ENCODE results near the gene TST.

Gene TST

GRCh38 chr22:37053310-37054055 is 34.2 kb upstream of the TST start:
- no peak for DNase-seq (ENCODE audit: low read depth)

- DNase-seq (ENCODE audit: low read depth), result no peak
Measured at GRCh38 chr22:37052386-37053309, 33.4 kb upstream of the TST start.

DNA sequence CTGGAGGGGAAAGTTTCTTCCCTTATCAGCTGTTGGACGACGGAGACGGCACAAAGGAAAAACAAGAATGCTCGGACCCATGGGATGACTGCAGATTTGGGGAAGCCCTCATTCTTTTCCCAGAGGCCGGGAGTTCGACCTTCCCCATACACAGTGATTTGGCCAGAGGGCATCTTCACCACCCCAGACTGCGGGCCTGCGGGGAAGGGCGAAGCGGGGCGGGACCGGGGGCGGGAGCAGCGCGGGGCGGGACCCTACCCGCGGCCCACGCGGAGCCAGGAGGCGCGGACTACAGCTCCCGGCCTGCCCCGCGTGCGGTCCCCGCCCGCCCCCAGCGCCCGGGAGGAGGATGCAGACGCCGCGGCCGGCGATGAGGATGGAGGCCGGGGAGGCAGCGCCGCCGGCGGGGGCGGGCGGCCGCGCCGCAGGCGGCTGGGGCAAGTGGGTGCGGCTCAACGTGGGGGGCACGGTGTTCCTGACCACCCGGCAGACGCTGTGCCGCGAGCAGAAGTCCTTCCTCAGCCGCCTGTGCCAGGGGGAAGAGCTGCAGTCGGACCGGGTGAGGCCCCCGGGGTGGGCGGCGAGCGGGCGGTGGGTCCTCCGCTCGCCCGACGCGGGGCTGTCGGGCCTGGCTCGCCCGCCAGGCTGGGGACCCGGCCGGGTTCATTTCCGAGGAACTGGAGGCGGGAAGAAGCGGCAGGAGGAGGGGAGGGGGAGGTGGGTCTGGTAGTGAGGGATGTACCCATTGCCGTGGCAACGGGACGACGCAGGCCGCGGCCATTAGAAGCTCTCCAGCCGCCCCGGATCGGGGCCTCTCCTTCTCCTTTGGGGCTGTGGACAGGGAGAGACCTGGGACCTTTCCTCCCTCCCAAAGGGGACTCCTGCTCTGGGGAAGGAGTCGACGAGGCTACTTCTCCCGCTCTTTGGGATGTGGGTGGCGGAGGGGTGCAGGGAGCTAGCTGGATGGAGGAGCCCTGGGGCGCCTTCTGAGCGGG is 32.4 kb upstream of the TST start, which contains the start of gene KCTD17:
Gene KCTD17, plus strand, starts transcription at position 352 of the 995 bp plus-strand sequence. Its CDS starts 19 bp downstream, at position 371.
- DNase-seq (ENCODE audit: low read depth), result peak; percentile 50

DNA sequence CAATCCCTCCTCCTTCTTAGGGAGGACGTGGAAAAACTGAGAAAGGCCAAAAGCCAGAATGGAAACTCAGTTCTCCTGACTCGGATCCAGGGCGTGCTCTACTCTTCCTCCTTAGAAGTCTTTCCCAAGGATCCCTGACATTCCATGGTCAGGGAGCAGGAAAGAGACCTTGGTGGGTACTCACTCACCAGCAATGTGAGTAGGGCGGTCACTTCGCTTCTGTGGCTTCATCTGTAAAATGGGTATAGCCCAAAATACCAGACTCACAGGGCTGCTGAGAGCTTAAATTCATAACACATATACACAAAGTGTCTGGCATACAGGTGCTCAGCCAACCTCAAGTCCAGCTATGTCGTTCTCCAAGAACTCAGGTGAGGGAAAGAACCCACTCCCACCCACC is 31.7 kb upstream of the TST start:
- no peak for DNase-seq (ENCODE audit: low read depth)

GRCh38 chr22:37049224-37049623 is 30.0 kb upstream of the TST start:
- no peak for DNase-seq (ENCODE audit: low read depth)

DNA sequence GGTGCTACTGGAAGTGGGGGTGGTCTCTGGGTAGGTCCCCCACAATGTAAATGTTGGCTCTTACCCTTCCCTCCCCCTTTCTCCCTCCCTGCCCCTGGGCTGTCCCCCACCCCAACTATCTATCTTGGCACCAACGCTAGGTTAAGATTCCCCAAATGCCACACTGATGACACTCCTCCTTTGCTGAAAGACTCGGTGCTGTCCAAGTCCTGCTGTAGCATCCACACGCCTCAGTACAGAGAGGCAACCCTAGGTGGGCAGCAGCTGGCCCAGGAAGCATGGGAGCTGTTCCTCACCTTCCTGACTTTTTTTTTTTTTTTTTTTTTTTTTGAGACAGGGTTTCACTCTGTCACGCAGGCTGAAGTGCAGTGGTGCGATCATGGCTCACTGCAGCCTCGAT is 28.9 kb upstream of the TST start:
- no peak for DNase-seq (ENCODE audit: low read depth)

DNA sequence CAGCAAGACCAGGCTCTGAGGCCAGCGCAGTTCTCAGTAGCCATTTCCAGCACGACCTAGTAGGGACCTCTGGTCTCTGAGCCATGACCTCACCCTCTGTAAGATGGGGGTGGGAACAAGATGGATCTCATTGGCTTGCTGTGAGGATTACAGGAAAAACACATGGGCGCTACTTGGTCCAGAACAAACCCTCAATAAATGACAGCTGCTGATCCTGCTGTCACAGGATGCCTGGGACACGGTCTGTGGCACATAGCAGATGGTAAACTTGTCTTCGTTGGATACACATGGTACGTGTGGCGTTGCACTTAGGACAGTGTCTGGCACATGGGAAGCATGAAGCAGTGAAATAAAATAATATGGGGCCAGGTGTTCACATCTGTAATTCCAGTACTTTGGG is 27.8 kb upstream of the TST start:
- no peak for DNase-seq (ENCODE audit: low read depth)

DNA sequence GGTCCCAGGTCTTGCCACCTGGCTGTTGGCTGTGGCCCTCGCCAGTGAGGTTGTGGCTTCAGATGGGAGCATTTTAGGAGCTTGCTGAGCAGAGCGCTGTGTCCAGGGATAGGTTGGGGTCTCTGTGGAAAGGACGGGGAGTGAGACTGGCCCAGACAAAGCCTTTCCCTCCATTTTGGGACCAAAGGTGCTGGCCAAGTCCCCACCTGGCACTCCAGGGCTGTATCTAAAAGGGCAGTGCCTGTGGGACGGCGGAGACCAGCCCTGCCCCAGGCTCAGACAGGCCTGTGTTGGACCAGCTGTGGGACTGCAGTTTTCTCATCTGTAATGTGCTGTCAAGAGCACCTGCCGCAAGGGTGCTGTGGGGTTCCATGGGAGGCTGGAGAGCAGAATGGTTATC is 27.3 kb upstream of the TST start:
- no peak for DNase-seq (ENCODE audit: low read depth)

DNA sequence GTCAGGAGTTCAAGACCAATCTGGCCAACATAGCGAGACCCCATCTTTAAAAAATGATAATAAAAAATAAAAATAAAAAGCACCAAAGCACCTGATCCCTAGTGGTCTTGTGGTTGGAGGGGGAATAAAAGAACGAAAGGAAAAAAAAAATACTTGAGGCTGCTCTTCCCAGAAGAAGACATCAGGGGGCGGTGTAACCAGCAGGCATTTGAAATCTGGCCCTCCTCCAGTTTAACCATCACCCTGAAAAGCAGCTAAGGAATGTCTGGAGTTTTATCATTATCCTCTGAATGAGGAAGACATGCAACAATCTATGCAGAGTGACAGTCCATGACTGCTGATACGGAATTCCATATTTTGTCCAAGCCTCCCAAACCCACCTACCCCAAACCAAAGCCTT is 26.7 kb upstream of the TST start:
- DNase-seq (ENCODE audit: low read depth), result no peak

DNA sequence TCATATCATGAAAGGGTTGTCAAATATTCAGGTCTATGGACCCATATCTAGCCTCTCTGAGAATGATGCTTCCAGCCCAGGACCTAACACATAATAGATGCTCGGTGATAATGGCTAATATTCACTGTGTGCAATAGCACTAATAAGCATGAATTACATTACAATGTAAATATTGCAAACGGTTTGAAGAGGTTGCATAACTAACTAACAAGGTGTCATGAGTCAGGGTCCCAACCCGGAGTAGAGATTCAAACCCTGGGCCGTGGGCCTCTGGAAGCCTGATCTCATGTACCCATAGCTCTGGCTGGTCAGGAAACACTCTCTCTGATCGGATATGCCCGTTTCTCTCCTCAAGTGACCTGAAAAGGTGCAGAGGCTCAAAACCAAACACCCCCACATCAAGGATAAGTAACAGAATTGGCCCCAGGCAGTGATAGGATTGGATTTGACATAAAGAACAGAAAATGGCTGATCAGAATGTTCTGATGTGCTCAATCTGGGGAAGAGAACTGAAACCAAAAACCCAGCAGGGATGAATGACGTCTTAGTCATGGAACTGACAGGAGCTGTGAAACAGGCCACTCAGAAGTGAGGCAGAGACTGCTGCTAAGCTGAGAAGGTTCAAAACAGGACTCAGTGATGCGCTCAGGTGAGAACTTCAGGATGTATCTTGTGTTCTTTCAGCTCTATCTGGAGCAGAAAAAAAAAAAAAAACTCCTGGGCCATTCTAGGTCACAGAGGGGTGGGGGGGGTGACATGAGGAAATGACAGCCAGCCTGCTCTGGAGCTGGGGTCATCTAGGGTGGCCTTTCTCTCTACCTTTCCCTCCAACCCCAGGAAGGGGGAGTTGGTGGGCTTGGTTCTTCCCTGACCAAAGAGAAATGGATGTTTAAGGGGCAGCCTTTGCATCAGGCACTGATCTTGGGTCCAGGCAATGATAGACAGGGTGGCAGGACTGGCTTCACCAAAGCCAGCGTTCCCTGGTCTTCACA is 25.7 kb upstream of the TST start:
- no peak for DNase-seq (ENCODE audit: low read depth)

GRCh38 chr22:37043828-37044538 is 24.7 kb upstream of the TST start:
- DNase-seq (ENCODE audit: low read depth), result no peak

- no peak for DNase-seq (ENCODE audit: low read depth)
Measured at GRCh38 chr22:37043209-37043827, 24.1 kb upstream of the TST start.

DNA sequence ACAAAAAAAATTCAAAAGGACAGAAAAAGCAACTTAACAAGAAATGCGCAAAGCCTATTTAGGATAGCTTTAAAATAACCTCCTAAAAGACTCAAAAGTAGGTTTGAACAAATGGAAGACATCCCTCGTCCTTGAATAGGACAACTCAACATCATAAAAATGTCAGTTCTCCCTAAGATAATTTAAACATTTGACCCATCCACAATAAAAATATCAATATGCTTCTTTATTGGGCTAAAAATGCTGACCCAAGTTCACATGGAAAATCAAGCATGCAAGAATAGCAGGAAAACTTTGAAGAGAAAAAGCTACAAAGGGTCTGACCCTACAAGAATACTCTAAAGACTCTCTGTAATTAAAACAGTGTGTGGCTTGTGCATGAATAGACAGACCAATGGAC is 20.2 kb upstream of the TST start:
- no peak for DNase-seq (ENCODE audit: low read depth)

DNA sequence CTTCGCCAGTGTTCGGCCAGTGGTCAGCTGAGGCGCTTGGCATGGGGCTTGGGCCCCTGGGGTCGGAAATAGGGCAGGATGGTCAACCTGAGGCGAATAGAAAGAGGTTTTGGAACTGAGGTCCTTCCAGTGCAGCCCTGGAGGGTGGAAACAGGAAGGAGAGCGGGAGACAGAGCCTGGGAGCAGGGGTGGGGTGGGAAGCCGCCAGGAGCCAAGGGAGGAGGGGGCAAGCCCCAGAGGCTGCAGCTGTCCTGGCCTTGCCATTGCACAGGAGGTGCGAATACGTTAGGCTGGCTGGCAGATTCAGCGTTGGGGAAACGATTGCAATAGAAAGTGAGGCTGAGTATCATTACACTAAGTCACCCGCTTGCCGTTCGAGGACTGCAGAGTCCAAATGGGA is 18.4 kb upstream of the TST start:
- DNase-seq (ENCODE audit: low read depth), result no peak

DNA sequence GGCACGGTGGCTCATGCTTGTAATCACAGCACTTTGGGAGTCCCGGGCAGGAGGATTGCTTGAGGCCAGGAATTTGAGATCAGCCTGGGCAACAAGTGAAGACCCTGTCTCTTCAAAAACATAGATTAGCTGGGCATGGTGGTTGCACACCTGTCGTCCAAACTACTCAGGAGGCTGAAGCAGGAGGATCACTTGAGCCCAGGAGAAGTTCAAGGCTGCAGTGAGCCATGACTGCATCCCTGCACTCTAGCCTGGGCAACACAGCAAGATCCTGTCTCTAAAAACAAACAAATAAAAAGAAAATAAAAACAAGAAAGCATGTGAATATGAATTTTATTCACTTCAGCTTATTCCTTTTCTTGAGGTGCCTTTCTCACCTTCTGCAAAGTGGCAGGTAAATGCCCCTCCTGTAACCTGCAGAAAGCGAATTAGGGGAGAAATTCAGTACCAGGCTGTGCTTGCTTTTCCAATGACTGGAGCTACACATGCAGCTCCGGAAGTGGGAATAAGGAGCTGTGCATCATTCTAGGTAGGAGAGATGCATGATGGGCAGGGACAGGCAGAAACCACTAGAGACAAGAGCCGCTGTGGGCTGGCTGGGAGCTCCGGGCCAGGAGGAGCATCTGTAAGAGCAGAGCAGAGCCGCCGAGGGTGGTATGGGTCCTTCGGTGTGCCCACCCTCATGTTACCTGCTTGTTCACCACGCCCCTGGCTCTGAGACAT is 17.6 kb upstream of the TST start:
- no peak for DNase-seq (ENCODE audit: low read depth)

- DNase-seq (ENCODE audit: low read depth), result no peak
Measured at GRCh38 chr22:37033605-37034430, 14.6 kb upstream of the TST start.

DNA sequence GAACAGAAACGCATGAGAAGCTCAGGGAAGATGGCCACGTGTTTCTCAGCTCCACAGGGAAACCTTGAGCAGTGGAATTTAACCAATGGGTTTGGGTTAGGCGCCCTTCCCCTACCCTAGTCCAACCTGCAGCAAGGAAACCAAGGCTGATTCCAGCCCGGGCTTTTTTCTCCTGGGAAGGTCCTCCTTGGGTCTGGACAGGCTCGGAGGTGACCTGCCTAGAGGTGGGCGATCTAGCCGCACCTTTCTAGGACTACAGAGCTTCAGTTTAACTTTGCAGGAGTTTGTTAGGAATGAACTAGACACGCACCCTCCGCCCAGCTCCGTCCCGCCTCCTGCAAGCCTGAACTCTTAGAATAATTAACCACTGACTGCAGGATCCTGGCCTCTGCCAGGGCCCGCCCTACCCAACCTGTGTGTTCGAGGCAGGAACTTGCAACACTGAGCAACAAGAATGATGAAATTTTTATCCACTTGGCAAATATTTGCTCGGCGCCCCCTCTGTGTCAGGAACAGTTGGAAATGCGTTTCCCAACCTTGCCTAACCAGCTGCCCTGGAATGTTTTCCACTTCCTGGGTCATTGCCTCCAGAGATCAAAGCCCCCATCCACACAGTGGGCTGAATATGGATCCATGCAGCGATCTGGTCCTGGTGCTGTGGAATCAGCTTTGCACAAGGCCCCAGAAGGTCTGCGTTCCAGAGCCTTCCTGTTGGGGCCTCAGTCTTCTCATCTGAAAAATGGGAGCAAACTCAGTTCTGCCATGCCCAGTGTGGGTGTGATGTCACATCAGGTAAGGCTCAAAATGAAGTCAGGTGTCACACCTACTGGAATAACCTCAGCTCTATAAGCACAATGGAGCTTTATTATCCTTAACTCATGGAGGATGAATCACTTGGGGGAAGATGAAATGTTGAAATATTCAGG is 13.6 kb upstream of the TST start:
- DNase-seq (ENCODE audit: low read depth), result no peak
